Activated gamma-delta T cell (primary cell): ENCODE data around the gene SRI.

Source experiments
- DNase-seq: peaks from one replicate; lab custom pipeline; 2025; lab: John Stamatoyannopoulos, UW

SRI gene

GRCh38 chr7:88226201-88226600 is 6.4 kb upstream of the SRI start:
- no peak for DNase-seq

GRCh38 chr7:88224601-88225275 is 4.9 kb upstream of the SRI start:
- no peak for DNase-seq

GRCh38 chr7:88223265-88223664 is 3.4 kb upstream of the SRI start:
- no peak for DNase-seq

GRCh38 chr7:88218836-88219605 is 817 bp downstream of the SRI start:
- DNase-seq: peak; percentile 13

- no peak for DNase-seq
Observed at GRCh38 chr7:88218429-88218745, 1.5 kb downstream of the SRI start.

- no peak for DNase-seq
Observed at GRCh38 chr7:88217675-88218428, 2.0 kb downstream of the SRI start.

- no peak for DNase-seq
Observed at GRCh38 chr7:88216276-88216675, 3.6 kb downstream of the SRI start.

GRCh38 chr7:88215295-88215694 is 4.5 kb downstream of the SRI start:
- DNase-seq: no peak

- no peak for DNase-seq
Observed at GRCh38 chr7:88214456-88214855, 5.4 kb downstream of the SRI start.

GRCh38 chr7:88212918-88213317 is 6.9 kb downstream of the SRI start:
- no peak for DNase-seq

GRCh38 chr7:88208521-88208920 is 11.3 kb downstream of the SRI start:
- no peak for DNase-seq

- DNase-seq: no peak
Observed at GRCh38 chr7:88206254-88206653, 13.6 kb downstream of the SRI start.

GRCh38 chr7:88205179-88205578 is 14.7 kb downstream of the SRI start:
- DNase-seq: no peak

- DNase-seq: no peak
Observed at GRCh38 chr7:88204525-88205110, 15.2 kb downstream of the SRI start.

GRCh38 chr7:88203401-88203800 is 16.4 kb downstream of the SRI start:
- DNase-seq: no peak

- DNase-seq: no peak
Observed at GRCh38 chr7:88202799-88203198, 17.0 kb downstream of the SRI start.

GRCh38 chr7:88202278-88202677 is 17.6 kb downstream of the SRI start:
- DNase-seq: no peak

GRCh38 chr7:88201305-88201704 is 18.5 kb downstream of the SRI start:
- DNase-seq: no peak

- DNase-seq: no peak
Observed at GRCh38 chr7:88200789-88201188, 19.0 kb downstream of the SRI start.

- no peak for DNase-seq
Observed at GRCh38 chr7:88200261-88200660, 19.6 kb downstream of the SRI start.

- DNase-seq: no peak
Observed at GRCh38 chr7:88191911-88192310, 27.9 kb downstream of the SRI start.

- no peak for DNase-seq
Observed at GRCh38 chr7:88185650-88186049, 34.2 kb downstream of the SRI start.

GRCh38 chr7:88184848-88185304 is 35.0 kb downstream of the SRI start:
- no peak for DNase-seq
